ENCODE measurements around the gene NXN.
"Not testable (repeated sequence)": the region's sequence is repeated elsewhere in the genome, so short reads cannot be mapped to it uniquely, and the experiment has no call there.

The NXN gene

GRCh38 chr17:799261-799660 is 180.3 kb downstream of the NXN start:
- DNase-seq (ENCODE audit: low read depth): no peak

GRCh38 chr17:798246-798645 is 181.3 kb downstream of the NXN start:
- DNase-seq (ENCODE audit: low read depth): no peak

- DNase-seq (ENCODE audit: low read depth): no peak
Observed at GRCh38 chr17:797236-797840, 182.2 kb downstream of the NXN start.

- no peak for DNase-seq (ENCODE audit: low read depth)
Observed at GRCh38 chr17:796609-797008, 183.0 kb downstream of the NXN start.

GRCh38 chr17:795721-796120 is 183.9 kb downstream of the NXN start:
- no peak for DNase-seq (ENCODE audit: low read depth)

- no peak for DNase-seq (ENCODE audit: low read depth)
Observed at GRCh38 chr17:795276-795675, 184.3 kb downstream of the NXN start.

GRCh38 chr17:794876-795275 is 184.7 kb downstream of the NXN start:
- DNase-seq (ENCODE audit: low read depth): no peak

GRCh38 chr17:792277-792676 is 187.3 kb downstream of the NXN start:
- DNase-seq (ENCODE audit: low read depth): no peak

GRCh38 chr17:791829-792228 is 187.7 kb downstream of the NXN start:
- DNase-seq (ENCODE audit: low read depth): no peak

GRCh38 chr17:790874-791247 is 188.7 kb downstream of the NXN start:
- not testable (repeated sequence) for DNase-seq (ENCODE audit: low read depth)

GRCh38 chr17:789931-790873 is 189.4 kb downstream of the NXN start:
- DNase-seq (ENCODE audit: low read depth): not testable (repeated sequence)

- DNase-seq (ENCODE audit: low read depth): no peak
Observed at GRCh38 chr17:789160-789840, 190.3 kb downstream of the NXN start.

GRCh38 chr17:788551-788950 is 191.0 kb downstream of the NXN start:
- DNase-seq (ENCODE audit: low read depth): no peak

- DNase-seq (ENCODE audit: low read depth): no peak
Observed at GRCh38 chr17:787641-788221, 191.8 kb downstream of the NXN start.

GRCh38 chr17:785901-786300 is 193.7 kb downstream of the NXN start:
- not testable (repeated sequence) for DNase-seq (ENCODE audit: low read depth)

GRCh38 chr17:784143-784542 is 195.4 kb downstream of the NXN start:
- DNase-seq (ENCODE audit: low read depth): no peak

GRCh38 chr17:781805-782731 is 197.5 kb downstream of the NXN start, which contains the start of the genes GLOD4 and MRM3:
GLOD4 (minus strand) TSS chr17:782280; CDS start chr17:782255, 25 bp downstream.
MRM3 (plus strand) TSS chr17:782353; CDS start chr17:782379, 26 bp downstream.
- peak; percentile 91 for DNase-seq (ENCODE audit: low read depth)

- DNase-seq (ENCODE audit: low read depth): no peak
Observed at GRCh38 chr17:778096-778495, 201.5 kb downstream of the NXN start.

GRCh38 chr17:774313-774584 is 205.3 kb downstream of the NXN start:
- no peak for DNase-seq (ENCODE audit: low read depth)

- no peak for DNase-seq (ENCODE audit: low read depth)
Observed at GRCh38 chr17:773467-774312, 205.9 kb downstream of the NXN start.

GRCh38 chr17:773016-773415 is 206.6 kb downstream of the NXN start:
- no peak for DNase-seq (ENCODE audit: low read depth)
